NT2/D1 (cell line): ENCODE measurements around the gene ZNF311.

ENCODE experiments used
- DNase-seq: peaks from one replicate; pipeline ENCODE4 v3.0.0-alpha.2; 2011; ENCODE audit warnings: low read depth, low spot score
- H3K27me3 ChIP-seq: 2 replicates; pipeline ENCODE4 v1.6.0; 2011; ENCODE audit warnings: mild to moderate bottlenecking; ENCODE audit not compliant: insufficient read length, insufficient read depth
- H3K36me3 ChIP-seq: 2 replicates; pipeline ENCODE4 v1.6.1; 2011; ENCODE audit warnings: mild to moderate bottlenecking, low read length, mixed read lengths; ENCODE audit not compliant: insufficient read depth, insufficient read length
- H3K4me1 ChIP-seq: 2 replicates; pipeline ENCODE4 v1.5.1; 2011; ENCODE audit not compliant: insufficient read depth, insufficient read length
- H3K4me3 ChIP-seq: 2 replicates; pipeline ENCODE4 v1.5.1; 2011; ENCODE audit warnings: low read depth; ENCODE audit not compliant: insufficient read length
- H3K9ac ChIP-seq: 2 replicates; pipeline ENCODE4 v1.6.0; 2011; ENCODE audit warnings: low read depth; ENCODE audit not compliant: insufficient read length
- H3K9me3 ChIP-seq: 2 replicates; pipeline ENCODE4 v1.5.1; 2011; ENCODE audit warnings: mild to moderate bottlenecking, low read length; ENCODE audit not compliant: insufficient read depth
- SUZ12 ChIP-seq: IDR thresholded peaks from 2 replicates; pipeline ENCODE4 v1.6.1; 2011; ENCODE audit not compliant: insufficient read length, insufficient read depth; ENCODE audit errors: extremely low read depth
- YY1 ChIP-seq: IDR thresholded peaks from 2 replicates; pipeline ENCODE4 v1.6.1; 2011; ENCODE audit not compliant: insufficient read length, insufficient read depth
- ZNF274 ChIP-seq: IDR thresholded peaks from 2 replicates; pipeline ENCODE4 v1.6.1; 2011; ENCODE audit warnings: mild to moderate bottlenecking, low read depth, low read length

The ZNF311 gene

DNA sequence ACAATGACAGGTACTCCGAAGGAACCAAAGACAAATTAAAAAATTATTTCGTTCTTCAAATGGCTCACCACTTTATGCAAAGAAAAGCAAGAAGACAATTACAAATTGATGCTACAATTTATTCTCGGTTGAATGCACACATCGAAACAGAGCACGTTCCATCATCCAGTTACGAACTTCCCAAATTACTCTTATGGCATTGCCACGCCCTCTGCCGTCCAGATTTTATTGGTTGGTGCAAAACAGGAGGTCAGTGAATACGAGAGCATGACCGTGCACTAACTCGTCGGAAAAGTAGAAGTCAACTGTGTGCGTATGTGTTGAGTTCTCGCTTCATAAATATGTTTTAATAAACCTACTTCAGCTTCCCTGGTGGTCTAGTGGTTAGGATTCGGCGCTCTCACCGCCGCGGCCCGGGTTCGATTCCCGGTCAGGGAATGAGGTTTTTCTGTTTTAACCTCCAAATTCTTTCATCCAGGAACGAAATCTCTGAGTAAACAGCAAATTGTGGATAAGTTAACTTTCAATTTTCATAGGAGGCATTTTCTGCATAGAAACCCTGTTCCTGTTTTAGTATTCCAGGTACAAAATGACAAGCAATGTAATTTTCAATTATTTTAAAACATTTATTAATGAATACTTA lies 23.2 kb downstream of the ZNF311 start:
- Histone ChIP-seq H3K9me3 (no peaks in the 10 kb centered on the region), H3K4me3 (peak overlapping the region; percentile 60), H3K36me3 (peaks cover 4% of the 10 kb centered on the region), H3K27me3 (peaks cover 6% of the 10 kb centered on the region), H3K9ac (peak overlapping the region; percentile 63), H3K4me1 (no peaks in the 10 kb centered on the region)
- no peak for TF ChIP-seq ZNF274
- TF ChIP-seq YY1: no peak
- TF ChIP-seq SUZ12: no peak
- no peak for DNase-seq

DNA sequence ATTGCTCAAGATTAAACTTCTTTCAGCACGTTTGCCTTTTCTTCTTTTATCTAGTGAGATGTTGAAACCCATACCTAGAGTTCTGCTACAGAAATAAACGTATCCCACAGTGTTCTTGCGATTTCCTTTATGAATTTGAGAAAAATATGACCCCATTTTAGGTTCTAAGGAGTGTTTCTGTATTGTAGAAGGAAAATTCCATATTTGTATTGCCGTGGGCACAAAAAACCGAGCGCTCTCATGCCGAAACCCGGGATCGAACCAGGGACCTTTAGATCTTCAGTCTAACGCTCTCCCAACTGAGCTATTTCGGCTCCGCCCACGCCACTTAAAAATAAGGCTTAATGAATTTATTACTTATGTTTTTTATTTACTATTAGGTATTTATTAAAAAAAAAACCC lies 23.7 kb downstream of the ZNF311 start:
- no peak for DNase-seq
- H3K9ac ChIP-seq: peak overlapping the region; percentile 33
- no peaks in the 10 kb centered on the region for H3K36me3 ChIP-seq
- H3K9me3 ChIP-seq: no peaks in the 10 kb centered on the region
- no peak for TF ChIP-seq YY1
- no peak for TF ChIP-seq SUZ12
- no peak for TF ChIP-seq ZNF274
- peak overlapping the region; percentile 60 for H3K4me3 ChIP-seq
- no peaks in the 10 kb centered on the region for H3K4me1 ChIP-seq
- H3K27me3 ChIP-seq: peaks cover 11% of the 10 kb centered on the region

DNA sequence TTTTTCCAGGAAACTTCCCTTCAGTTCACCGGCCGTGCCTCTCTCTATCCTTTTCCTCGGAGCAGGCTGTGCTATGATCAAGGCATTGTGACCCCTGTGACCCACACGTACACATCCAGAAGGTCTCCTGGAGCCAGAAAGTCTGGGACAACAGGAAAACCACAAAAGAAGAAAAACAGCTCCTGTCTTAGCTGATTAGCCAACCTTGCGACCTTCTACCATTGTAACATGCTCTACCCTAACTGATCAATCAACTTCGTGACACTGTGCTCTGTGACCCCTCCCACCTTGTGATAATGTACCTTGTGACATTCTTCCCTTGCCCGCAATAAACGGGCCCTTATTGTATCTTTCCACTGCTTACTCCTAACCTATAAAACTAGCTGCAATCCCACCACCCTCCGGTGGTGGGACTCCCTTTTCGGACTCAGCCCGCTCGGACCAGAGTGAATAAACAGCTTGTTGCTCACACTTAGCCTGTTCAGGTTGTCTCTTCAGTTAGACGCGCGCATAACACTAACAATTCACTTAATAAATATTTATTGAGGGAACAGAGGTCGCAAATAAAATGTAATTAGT lies 24.2 kb downstream of the ZNF311 start:
- H3K4me3 ChIP-seq: peak overlapping the region; percentile 60
- peak overlapping the region; percentile 63 for H3K9ac ChIP-seq
- no peaks in the 10 kb centered on the region for H3K36me3 ChIP-seq
- no peaks in the 10 kb centered on the region for H3K9me3 ChIP-seq
- peaks cover 13% of the 10 kb centered on the region for H3K27me3 ChIP-seq
- DNase-seq: no peak
- H3K4me1 ChIP-seq: no peaks in the 10 kb centered on the region
- no peak for TF ChIP-seq SUZ12
- no peak for TF ChIP-seq YY1
- TF ChIP-seq ZNF274: no peak

DNA sequence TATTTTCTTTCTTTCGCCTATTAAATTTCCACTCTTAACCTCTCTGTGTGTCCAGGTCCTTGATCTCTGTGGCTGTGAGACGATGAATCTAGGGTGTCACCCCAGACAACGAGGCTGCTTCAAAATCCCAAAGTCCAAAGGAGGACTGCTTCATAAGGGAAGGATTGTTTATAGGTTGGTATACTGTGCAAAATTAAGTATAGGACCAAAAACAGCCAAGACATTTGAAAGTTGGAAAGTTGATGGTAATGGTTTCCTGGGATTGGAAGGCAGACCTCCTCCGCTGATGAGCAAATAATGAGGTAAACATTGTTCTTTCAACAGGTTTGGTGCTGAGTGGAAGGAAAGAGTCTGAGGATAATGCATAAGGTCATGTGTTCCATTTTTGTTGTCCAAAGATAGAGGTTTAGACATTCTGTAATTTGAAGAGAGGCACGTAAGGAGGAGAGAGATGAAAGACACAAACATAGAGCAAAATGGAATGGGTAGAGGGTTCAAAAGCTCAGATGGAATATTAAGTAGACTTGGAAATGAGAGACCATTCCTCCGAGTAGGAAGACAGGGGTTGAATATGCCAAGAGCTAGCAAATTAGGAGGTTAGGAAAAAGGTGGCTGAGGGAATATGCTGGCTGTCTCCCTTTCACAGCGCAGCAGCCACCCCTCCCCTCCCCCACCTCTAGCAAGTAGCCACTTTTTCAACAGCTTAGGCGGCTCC lies 24.8 kb downstream of the ZNF311 start:
- peak overlapping the region; percentile 60 for H3K4me3 ChIP-seq
- no peaks in the 10 kb centered on the region for H3K4me1 ChIP-seq
- DNase-seq: no peak
- H3K36me3 ChIP-seq: no peaks in the 10 kb centered on the region
- peaks cover 13% of the 10 kb centered on the region for H3K27me3 ChIP-seq
- H3K9ac ChIP-seq: peak overlapping the region; percentile 63
- no peaks in the 10 kb centered on the region for H3K9me3 ChIP-seq
- TF ChIP-seq SUZ12: no peak
- TF ChIP-seq ZNF274: no peak
- TF ChIP-seq YY1: no peak

DNA sequence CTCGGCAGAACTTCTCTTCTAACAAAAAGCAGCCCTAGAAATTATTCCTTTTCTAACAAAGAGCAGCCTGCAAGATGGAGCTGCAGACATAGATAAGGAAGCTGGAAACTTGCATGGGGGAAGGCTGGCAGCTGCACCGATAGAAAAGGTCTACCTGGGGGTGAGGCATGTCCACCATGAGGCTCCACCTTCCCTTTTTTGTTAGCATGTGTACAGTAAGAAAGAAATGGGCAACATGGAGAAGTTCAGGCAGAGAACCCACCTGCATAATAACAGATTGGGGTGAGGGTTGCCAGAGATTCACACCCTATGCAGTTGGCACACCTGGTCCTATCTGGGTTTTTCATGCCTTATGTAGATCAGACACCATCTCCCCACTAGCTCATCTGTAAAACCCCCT lies 25.4 kb downstream of the ZNF311 start:
- Histone ChIP-seq H3K9ac (no peak overlapping the region), H3K9me3 (no peaks in the 10 kb centered on the region), H3K36me3 (no peaks in the 10 kb centered on the region), H3K27me3 (peaks cover 13% of the 10 kb centered on the region), H3K4me1 (no peaks in the 10 kb centered on the region), H3K4me3 (no peak overlapping the region)
- DNase-seq: no peak
- TF ChIP-seq SUZ12: no peak
- TF ChIP-seq ZNF274: no peak

DNA sequence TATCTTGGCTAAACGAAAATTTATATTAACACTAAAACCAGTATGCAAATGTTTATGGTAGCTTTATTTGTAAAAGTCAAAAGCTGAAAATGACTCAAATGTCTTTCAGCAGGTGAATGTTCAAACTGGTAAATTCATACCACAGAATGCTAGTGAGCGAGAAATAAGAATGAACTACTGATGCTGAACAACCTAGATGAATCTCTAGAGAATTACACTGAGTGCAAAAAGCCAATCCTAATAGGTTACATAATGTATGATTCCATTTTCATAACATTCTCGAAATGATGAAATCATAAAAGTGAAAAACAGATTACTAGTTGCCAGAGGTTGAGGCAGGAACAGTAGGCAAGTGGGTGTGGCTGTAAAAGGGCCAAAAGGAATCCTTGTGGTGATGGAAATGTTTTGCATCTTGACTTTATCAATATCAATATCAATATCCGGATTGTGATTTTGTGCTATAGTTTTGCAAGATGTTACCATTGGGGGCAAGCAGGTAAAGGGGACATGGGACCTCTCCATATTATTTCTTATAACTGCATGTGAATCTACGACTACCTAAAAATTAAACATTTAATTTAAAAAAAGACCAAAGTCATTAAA lies 26.1 kb downstream of the ZNF311 start:
- H3K4me1 ChIP-seq: no peaks in the 10 kb centered on the region
- no peak for DNase-seq
- H3K9me3 ChIP-seq: no peaks in the 10 kb centered on the region
- TF ChIP-seq ZNF274: no peak
- TF ChIP-seq SUZ12: no peak
- TF ChIP-seq YY1: no peak
- peaks cover 13% of the 10 kb centered on the region for H3K27me3 ChIP-seq
- H3K4me3 ChIP-seq: no peak overlapping the region
- H3K9ac ChIP-seq: no peak overlapping the region
- no peaks in the 10 kb centered on the region for H3K36me3 ChIP-seq

DNA sequence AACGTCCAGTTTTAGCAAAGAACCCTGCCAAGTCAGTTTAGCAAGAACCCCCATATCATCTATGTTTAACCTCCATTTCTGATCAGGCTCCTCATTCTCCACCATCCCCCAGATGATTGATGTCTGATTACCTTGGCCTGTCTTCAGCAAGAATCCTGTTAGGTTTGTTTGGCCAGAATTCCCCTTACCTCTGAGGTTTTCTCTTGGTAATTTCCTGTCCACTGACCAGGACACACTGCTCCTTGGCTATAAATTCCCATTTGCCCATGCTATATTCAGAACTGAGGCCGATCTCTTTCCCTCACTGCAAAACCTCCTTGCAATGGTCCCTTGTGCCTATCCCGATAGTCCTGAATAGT lies 27.0 kb downstream of the ZNF311 start:
- TF ChIP-seq SUZ12: no peak
- no peak for TF ChIP-seq ZNF274
- no peak for TF ChIP-seq YY1
- H3K9me3 ChIP-seq: no peaks in the 10 kb centered on the region
- peaks cover 13% of the 10 kb centered on the region for H3K27me3 ChIP-seq
- H3K9ac ChIP-seq: no peak overlapping the region
- H3K4me3 ChIP-seq: no peak overlapping the region
- H3K36me3 ChIP-seq: no peaks in the 10 kb centered on the region
- H3K4me1 ChIP-seq: no peaks in the 10 kb centered on the region
- DNase-seq: no peak
